GM18499 (cell line): ENCODE results near the gene DVL1.

Experiments used
- ATAC-seq: cut with Tn5 transposase; IDR thresholded peaks from one replicate; pipeline ENCODE4 v1.9.1; 2021; ENCODE audit warnings: moderate number of reproducible peaks; ENCODE audit not compliant: insufficient read depth, unreplicated experiment

Gene DVL1

DNA sequence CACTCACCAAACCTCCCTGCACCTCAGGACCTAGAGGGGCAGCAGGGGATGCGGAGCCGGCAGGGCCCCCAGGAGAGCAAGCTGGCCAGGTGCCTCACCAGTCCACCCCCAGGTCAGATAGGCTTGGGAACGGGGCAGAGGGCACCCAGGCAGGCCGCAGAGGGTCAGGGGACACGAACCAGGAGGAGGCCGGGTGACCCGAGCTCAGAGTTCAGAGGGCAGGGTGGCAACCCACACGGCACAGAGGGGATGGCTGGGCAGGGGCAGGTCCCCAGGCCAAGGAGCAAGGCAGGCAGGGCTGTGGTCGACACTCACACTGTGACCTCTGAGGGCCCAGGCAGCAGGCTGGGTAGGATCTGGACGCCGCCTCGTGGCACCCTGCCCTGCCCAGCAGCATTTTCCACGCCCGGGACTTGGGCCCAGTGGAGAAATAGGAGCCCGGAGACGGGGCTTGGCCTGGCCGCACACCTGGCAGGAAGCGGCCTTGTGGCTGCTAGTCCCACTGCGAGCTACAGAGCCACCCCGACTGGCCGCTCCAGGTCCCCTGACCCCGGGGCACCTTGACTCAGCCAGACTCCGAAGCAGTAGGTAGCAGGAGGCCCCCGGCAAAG lies 5.3 kb downstream of the DVL1 start:
- ATAC-seq: no peak

DNA sequence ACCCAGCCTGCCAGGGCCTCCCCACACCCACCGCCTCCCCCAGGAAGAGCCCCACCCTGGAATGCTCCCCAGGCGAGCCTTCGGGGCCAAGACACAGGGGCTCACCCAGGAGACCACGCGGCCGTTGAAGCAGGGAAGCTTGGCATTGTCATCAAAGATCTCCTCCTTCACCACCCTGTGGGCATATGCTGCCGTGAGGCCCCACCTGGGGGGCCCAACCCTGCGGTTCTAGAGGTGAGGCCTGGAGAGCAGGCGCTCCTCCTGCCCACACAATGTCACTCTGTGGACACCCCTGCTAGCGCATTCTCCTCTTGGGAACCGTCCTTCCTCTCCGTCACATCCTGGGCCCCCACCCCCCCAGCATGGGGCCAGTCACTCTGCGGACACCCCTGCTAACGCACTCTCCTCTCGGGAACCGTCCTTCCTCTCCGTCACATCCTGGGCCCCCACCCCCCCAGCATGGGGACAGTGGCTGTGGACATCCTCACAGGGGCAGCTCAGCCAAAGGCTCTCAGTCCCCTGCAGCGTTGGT lies 6.6 kb downstream of the DVL1 start:
- ATAC-seq: no peak

DNA sequence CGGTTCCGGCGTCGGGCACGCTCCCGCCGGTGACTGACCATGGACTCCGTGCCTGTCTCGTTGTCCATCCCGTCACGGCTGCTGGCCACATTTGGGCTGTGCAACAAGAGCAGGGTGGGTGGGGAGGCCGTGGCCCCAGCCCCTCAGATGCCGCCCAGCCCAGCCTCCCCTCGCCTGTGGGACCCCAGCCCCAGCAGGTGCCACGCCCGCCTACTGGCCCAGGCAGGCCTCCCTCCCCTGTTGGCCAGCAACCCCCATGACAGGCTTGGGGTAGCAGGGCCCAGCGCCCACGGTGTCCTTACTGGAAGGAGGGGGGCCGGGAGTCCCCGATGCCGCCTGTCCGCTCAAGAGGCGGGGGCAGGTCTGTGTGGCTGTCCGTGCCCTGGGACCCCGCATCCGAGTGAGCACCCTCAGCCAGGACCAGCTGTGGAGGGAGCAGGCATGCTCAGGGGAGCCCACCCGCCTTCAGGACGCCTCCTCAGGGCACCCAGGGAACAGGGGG lies 7.1 kb downstream of the DVL1 start:
- ATAC-seq: no peak

GRCh38 chr1:1341549-1342021 lies 7.6 kb downstream of the DVL1 start:
- ATAC-seq: no peak

DNA sequence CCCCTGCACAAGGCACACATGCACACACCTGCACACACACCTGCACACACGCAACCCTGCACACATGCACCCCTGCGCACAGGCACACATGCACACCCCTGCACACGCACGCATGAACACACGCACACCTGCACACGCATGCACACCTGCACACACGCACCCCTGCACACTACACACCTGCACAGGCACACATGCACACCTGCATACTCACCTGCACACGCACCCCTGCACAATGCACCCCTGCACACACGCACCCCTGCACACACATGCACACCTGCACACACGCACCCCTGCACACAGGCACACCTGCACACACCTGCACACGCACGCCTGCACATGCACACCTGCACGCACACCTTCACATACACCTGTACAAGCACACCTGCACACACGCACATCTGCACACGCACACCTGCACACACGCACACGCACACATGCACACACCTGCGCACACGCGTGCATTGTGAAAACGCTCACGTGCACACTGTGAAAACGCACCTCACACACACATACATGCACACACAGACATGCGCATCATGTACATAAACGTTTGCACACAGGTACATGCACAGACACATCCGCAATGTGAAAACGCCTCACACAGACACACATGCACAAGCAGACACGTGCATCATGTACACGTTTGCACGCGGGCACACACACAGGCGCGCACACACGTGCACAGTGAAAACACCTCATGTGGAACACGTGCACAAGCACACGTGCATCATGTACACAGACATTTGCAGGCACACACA lies 8.2 kb downstream of the DVL1 start:
- ATAC-seq: no peak

DNA sequence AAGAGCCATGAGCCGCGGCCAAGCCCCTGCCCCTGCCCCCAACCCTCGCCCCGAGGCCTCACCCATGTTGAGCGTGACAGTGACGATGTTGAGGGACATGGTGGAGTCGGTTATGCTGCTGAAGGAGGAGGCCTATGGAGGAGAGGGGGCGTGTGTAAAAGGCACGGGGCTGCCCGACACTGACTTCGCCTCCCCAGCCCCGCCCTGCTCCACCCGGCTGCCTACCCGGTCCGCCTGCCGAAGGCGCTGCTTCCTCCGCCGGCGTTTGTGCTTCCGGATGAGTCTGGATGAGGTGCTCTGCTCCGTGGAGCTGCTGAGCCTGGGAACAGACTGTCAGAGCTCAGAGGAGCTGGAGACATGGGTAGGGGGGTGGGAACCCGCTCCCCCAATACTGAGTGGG lies 9.0 kb downstream of the DVL1 start:
- no peak for ATAC-seq

DNA sequence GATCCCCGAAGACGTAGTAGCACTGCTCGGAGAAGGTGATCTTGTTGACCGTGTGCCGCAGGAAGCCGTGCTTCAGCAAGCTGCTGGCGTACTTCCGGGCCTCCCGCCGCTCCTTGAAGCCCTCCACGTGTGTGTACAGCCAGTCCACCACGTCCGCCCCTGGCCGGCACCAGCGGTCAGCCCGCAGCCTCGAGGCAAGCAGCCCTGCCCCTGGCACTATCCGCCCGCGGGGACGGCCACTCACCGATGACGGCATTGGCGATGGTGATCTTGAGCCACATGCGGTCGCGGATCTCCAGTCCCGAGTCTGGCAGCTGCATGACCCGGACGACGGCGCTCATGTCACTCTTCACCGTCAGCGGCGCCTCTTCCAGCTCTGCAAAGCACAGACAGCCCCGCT lies 10.9 kb downstream of the DVL1 start:
- no peak for ATAC-seq

- no peak for ATAC-seq
Observed at GRCh38 chr1:1337793-1338147, 11.4 kb downstream of the DVL1 start.

DNA sequence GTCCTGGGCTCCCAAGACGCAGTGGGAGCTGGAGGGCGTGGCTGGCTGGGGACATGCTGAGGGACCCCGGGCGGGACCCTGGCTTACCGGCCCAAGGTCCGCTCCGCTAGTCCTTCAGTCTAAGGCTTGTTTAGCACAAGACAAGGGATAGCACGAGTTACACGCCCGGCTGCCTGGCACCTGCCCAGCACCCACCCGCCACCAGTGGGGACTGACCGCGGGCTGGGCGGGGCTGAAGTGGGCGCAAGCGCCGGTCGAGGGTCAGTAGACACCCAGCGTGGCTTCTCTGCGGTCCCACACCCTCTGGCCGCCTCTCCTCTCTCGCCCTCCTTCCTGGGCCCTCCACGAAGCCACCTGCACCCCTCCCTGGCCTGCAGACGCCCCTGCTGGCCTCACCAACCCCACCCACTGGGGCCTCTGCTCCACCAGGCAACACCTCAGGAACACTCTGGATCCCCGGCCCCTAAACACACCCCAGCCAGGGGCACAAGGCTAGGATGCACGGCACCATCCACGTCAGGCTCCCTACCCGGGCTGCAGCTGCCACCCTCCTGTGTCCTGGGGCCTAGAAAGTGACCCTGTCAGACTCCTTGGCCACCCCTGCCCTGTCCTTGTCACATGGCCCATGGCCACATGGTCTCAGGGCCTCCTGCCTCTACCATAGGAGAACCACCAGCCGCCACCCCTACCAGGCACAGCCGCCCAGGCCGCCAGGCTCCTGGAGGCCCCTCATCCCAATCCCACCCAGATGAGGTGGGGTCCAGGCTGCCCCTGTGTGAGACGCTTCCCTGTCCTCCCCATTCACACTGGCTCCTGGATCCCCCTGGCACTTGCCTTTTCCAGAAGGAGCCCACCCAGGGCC lies 12.1 kb downstream of the DVL1 start:
- no peak for ATAC-seq

GRCh38 chr1:1336446-1336845 lies 12.8 kb downstream of the DVL1 start:
- ATAC-seq: no peak

GRCh38 chr1:1335792-1336248 lies 13.4 kb downstream of the DVL1 start:
- no peak for ATAC-seq

GRCh38 chr1:1335283-1335682 lies 13.9 kb downstream of the DVL1 start:
- ATAC-seq: no peak

- ATAC-seq: no peak
Observed at GRCh38 chr1:1334835-1335234, 14.4 kb downstream of the DVL1 start.

DNA sequence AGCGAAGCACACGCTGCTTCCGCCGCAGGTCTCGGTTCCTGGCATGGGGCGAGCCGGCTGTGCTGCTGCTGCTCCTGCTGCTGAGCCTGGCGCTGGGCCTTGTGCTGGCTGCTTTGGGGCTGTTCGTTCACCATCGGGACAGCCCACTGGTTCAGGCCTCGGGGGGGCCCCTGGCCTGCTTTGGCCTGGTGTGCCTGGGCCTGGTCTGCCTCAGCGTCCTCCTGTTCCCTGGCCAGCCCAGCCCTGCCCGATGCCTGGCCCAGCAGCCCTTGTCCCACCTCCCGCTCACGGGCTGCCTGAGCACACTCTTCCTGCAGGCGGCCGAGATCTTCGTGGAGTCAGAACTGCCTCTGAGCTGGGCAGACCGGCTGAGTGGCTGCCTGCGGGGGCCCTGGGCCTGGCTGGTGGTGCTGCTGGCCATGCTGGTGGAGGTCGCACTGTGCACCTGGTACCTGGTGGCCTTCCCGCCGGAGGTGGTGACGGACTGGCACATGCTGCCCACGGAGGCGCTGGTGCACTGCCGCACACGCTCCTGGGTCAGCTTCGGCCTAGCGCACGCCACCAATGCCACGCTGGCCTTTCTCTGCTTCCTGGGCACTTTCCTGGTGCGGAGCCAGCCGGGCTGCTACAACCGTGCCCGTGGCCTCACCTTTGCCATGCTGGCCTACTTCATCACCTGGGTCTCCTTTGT lies 15.5 kb downstream of the DVL1 start:
- ATAC-seq: no peak

GRCh38 chr1:1332774-1333480 lies 16.3 kb downstream of the DVL1 start:
- ATAC-seq: no peak

DNA sequence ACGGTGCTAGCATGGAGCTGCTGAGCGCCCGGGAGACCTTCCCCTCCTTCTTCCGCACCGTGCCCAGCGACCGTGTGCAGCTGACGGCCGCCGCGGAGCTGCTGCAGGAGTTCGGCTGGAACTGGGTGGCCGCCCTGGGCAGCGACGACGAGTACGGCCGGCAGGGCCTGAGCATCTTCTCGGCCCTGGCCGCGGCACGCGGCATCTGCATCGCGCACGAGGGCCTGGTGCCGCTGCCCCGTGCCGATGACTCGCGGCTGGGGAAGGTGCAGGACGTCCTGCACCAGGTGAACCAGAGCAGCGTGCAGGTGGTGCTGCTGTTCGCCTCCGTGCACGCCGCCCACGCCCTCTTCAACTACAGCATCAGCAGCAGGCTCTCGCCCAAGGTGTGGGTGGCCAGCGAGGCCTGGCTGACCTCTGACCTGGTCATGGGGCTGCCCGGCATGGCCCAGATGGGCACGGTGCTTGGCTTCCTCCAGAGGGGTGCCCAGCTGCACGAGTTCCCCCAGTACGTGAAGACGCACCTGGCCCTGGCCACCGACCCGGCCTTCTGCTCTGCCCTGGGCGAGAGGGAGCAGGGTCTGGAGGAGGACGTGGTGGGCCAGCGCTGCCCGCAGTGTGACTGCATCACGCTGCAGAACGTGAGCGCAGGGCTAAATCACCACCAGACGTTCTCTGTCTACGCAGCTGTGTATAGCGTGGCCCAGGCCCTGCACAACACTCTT lies 17.0 kb downstream of the DVL1 start:
- ATAC-seq: no peak

DNA sequence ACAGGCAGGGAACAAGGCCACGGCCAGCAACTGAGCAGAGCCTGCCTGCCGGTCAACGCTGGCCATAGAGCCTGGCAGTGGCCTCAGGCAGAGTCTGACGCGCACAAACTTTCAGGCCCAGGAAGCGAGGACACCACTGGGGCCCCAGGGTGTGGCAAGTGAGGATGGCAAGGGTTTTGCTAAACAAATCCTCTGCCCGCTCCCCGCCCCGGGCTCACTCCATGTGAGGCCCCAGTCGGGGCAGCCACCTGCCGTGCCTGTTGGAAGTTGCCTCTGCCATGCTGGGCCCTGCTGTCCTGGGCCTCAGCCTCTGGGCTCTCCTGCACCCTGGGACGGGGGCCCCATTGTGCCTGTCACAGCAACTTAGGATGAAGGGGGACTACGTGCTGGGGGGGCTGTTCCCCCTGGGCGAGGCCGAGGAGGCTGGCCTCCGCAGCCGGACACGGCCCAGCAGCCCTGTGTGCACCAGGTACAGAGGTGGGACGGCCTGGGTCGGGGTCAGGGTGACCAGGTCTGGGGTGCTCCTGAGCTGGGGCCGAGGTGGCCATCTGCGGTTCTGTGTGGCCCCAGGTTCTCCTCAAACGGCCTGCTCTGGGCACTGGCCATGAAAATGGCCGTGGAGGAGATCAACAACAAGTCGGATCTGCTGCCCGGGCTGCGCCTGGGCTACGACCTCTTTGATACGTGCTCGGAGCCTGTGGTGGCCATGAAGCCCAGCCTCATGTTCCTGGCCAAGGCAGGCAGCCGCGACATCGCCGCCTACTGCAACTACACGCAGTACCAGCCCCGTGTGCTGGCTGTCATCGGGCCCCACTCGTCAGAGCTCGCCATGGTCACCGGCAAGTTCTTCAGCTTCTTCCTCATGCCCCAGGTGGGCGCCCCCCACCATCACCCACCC lies 17.9 kb downstream of the DVL1 start, which contains the start of gene TAS1R3:
TAS1R3 (plus strand) TSS at position 213 of the 898 bp plus-strand sequence; CDS start at position 279, 66 bp downstream.
- no peak for ATAC-seq
